Activated naive CD8-positive, alpha-beta T cell (primary cell): ENCODE data around the gene NRXN3.
"Not testable (repeated sequence)": the region's sequence is repeated elsewhere in the genome, so short reads cannot be mapped to it uniquely, and the experiment has no call there.

ENCODE experiments used
- H3K27ac Mint-ChIP-seq: one replicate; pipeline ENCODE4 v1.8.0; 2021; ENCODE audit warnings: mixed read lengths
- H3K27me3 Mint-ChIP-seq: one replicate; pipeline ENCODE4 v1.8.0; 2021; ENCODE audit warnings: mixed read lengths
- H3K36me3 Mint-ChIP-seq: one replicate; pipeline ENCODE4 v1.8.0; 2021; ENCODE audit warnings: mixed read lengths
- H3K4me1 Mint-ChIP-seq: one replicate; pipeline ENCODE4 v1.8.0; 2021; ENCODE audit warnings: low read depth, mixed read lengths
- H3K4me3 Mint-ChIP-seq: one replicate; pipeline ENCODE4 v1.8.0; 2021; ENCODE audit warnings: mild to moderate bottlenecking, mixed read lengths
- H3K9me3 Mint-ChIP-seq: one replicate; pipeline ENCODE4 v1.8.0; 2021; ENCODE audit warnings: low read depth, mixed read lengths

The NRXN3 gene

DNA sequence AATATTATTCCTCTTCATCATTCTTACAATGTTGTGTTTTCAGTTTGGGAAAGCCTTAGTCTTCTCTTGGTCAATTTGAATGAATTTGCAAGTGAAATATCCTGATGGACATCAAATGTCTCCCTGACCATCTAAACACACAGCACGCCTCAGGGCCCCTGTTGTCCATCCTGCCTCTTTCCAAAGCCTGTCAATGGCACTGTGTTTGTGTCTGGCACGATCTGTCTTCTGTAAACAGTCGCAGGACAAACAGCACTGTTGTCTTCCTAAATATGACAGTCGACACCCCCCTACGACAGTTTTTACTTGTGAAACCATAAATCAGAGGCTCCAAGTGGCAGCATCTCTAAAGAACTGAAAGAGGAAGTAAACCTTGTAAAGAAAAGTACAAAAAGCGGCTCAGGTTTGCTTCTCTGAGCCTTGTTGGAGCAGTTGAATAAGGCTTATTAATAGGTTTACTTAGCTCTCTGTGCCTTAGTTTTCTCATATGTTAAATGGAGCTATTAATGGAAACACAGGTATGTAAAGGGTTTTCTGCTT lies 285.8 kb downstream of the NRXN3 start:
- H3K27me3 Mint-ChIP-seq = no peaks in the 10 kb centered on the region
- no peak overlapping the region for H3K4me3 Mint-ChIP-seq
- H3K36me3 Mint-ChIP-seq = no peaks in the 10 kb centered on the region
- H3K9me3 Mint-ChIP-seq = no peaks in the 10 kb centered on the region
- no peaks in the 10 kb centered on the region for H3K4me1 Mint-ChIP-seq
- H3K27ac Mint-ChIP-seq = no peak overlapping the region

DNA sequence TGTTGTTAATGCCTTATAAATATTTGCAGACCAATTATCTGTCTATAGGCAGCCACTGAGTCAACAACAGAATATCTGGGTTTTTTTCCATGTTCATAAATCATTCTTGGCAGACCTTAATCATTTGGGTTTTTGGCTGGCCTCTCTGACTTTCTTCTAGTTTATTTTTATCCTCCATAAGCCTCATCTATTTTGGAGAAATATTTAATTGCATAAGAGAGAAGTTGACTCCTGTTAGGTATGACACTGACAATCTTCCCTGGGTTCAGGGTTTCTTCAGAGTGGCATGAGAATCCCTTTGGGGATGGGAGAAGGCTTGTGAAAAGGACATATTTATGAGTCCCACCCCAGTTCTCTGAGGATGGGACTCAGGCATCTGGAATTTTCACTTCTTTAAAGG lies 299.8 kb downstream of the NRXN3 start:
- peaks cover 6% of the 10 kb centered on the region for H3K9me3 Mint-ChIP-seq
- no peak overlapping the region for H3K4me3 Mint-ChIP-seq
- H3K27ac Mint-ChIP-seq = no peak overlapping the region
- no peaks in the 10 kb centered on the region for H3K4me1 Mint-ChIP-seq
- no peaks in the 10 kb centered on the region for H3K36me3 Mint-ChIP-seq
- H3K27me3 Mint-ChIP-seq = peaks cover 3% of the 10 kb centered on the region

DNA sequence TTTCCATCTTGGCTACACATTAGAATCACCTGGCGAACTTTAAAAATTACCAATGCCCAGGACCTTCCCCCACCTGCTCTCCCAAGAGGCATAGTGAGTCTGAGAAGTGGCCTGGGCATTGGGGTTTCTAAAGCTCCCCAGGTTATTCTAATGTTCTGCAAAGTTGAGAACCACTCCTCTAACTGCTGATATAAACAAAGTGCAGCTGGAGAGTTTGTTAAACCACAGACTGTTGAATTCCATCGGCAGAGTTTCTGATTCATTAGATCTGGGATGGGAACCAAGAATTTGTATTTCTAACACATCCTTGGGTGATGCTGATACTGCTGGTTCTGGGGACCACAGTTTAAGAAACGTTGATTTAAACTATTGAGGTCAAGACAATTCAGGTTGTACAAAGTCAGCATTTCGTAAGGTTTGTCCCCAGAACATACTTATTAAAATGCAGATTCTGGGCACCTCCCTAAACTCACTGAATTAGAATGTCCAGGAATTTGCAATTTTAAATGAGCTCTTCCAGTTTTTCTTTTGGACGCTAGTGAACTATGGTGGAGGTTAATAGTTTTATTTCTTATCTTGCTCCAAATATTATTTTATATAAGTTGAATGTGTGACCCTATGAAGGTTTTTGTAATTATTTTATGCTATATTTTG lies 309.1 kb downstream of the NRXN3 start:
- Mint-ChIP-seq H3K27me3 (peaks cover 2% of the 10 kb centered on the region), H3K36me3 (no peaks in the 10 kb centered on the region), H3K9me3 (no peaks in the 10 kb centered on the region), H3K4me3 (no peak overlapping the region), H3K27ac (no peak overlapping the region), H3K4me1 (no peaks in the 10 kb centered on the region)

DNA sequence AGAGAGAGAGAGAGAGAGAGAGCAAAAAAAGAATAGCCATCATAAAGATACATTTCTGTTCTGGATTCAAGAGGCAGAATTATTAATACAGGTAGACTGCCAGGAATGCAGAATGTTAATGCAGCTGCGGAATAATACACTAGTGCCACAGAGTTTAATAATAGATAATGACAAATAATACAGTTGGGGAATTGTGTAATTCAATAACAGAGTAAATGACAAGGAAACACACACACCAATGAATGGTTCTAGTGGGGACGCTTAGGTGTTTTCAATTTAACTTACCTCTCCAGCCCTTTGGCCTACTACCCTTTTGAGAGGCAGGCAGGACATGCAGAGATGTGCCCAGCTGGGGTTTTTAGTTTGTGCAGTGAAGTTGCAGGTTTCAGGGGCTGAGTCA lies 313.9 kb downstream of the NRXN3 start:
- H3K4me1 Mint-ChIP-seq = no peaks in the 10 kb centered on the region
- no peaks in the 10 kb centered on the region for H3K36me3 Mint-ChIP-seq
- H3K9me3 Mint-ChIP-seq = no peaks in the 10 kb centered on the region
- no peak overlapping the region for H3K4me3 Mint-ChIP-seq
- H3K27me3 Mint-ChIP-seq = peaks cover 2% of the 10 kb centered on the region
- H3K27ac Mint-ChIP-seq = no peak overlapping the region

DNA sequence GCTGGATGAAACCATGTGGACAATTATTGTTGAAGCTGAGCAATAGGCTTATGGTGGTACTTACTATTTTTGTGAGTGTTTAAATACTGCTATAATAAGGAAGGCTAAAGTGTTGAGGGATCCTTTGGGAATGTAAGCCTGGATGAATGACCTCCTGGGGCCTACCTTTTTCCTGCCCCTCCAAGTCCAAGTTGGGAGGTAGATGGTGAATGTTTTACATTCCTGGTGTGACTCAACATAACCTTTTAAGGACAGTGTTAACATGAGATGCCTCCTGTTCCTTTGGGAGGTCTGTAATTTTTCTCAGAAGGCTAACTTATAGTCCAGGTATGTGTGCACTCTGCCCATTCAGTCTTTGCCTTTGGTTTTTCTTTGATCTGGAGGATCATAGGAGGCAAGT lies 315.9 kb downstream of the NRXN3 start:
- peaks cover 2% of the 10 kb centered on the region for H3K27me3 Mint-ChIP-seq
- no peaks in the 10 kb centered on the region for H3K4me1 Mint-ChIP-seq
- H3K4me3 Mint-ChIP-seq = no peak overlapping the region

DNA sequence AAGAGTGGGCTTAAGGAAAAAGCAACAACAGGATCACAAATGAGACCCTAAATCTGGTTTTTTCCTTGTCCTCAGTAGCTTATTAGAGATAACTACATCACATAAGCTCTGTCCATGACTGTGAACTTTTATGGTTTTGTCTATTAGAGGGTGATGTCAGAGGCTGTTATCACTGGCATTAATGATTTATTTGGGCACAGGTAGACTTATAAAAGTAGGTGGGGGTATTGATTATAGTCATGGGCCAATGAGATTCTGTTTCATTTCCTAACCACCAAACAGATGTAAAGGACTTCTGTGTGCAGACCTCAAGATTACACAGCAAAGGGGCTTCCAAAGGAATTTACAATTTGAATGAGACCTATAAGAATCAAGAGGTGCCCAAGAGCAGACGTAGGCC lies 316.4 kb downstream of the NRXN3 start:
- no peak overlapping the region for H3K4me3 Mint-ChIP-seq
- no peaks in the 10 kb centered on the region for H3K9me3 Mint-ChIP-seq
- no peaks in the 10 kb centered on the region for H3K36me3 Mint-ChIP-seq
- no peak overlapping the region for H3K27ac Mint-ChIP-seq
- H3K27me3 Mint-ChIP-seq = peaks cover 2% of the 10 kb centered on the region
- H3K4me1 Mint-ChIP-seq = no peaks in the 10 kb centered on the region

More for the DNA sequence above, 315.9 kb downstream of the NRXN3 start:
- Mint-ChIP-seq H3K27ac (no peak overlapping the region), H3K36me3 (no peaks in the 10 kb centered on the region), H3K9me3 (no peaks in the 10 kb centered on the region)

DNA sequence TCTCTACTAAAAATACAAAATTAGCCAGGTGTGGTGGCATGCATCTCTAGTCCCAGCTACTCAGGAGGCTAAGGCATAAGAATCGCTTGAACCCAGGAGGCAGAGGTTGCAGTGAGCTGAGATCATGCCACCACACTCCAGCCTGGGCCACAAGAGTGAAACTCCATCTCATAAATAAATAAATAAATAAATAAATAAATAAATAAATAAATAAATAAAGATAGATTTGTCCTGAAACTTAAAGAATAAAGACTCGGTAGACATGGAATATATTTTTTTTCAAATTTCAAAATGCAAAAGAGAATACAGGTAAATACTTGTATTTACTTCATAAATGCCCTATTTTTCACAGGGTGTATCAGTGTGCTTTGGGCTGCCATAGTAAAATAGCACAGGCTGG lies 317.4 kb downstream of the NRXN3 start:
- H3K4me3 Mint-ChIP-seq, H3K36me3 Mint-ChIP-seq, H3K27me3 Mint-ChIP-seq: not testable (repeated sequence)

DNA sequence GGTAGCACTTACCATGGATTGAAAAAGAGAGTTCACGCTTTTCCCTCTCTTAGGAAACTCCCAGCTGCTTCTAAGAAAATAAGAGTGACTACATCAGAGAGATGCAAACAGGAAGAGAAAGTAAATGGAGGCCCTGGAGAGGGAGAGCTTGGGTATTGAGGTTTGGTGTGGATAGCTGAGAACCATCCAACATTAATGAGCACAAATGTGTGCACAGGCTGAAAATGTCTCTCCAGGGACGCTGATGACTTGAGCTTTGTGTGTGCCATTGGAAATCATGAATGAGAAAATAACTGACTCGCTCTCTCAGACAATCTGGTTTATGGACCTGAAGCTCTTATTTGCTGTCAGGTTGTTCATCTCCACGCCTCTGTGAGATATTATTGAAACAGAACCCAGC lies 318.8 kb downstream of the NRXN3 start:
- Mint-ChIP-seq H3K4me3 (no peak overlapping the region), H3K4me1 (no peaks in the 10 kb centered on the region), H3K36me3 (no peaks in the 10 kb centered on the region), H3K9me3 (no peaks in the 10 kb centered on the region), H3K27ac (no peak overlapping the region), H3K27me3 (peaks cover 2% of the 10 kb centered on the region)

More for the DNA sequence above, 317.4 kb downstream of the NRXN3 start:
- H3K27ac Mint-ChIP-seq, H3K9me3 Mint-ChIP-seq, H3K4me1 Mint-ChIP-seq: not testable (repeated sequence)

DNA sequence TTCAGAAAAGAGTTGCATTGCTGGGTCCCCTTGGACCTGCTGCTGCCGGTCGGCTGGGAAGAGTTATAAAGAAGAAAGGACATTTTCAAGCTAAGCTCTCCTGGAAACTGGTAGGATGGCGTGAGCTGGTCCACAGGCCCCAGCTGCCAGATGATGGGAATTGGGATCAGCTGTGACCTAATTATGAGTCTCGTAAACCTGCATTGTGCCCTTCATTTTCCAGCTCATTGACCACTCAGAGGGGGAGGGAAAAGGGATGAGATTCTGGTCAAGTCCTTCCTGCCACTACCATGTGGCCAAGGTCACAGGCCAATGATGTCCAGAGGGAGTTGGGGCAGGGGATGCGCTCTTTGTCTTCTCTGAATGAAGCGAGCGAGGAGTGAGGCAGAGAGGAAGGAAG lies 320.9 kb downstream of the NRXN3 start:
- H3K4me1 Mint-ChIP-seq = no peaks in the 10 kb centered on the region
- no peaks in the 10 kb centered on the region for H3K27me3 Mint-ChIP-seq
- no peaks in the 10 kb centered on the region for H3K36me3 Mint-ChIP-seq
- H3K9me3 Mint-ChIP-seq = no peaks in the 10 kb centered on the region
- no peak overlapping the region for H3K4me3 Mint-ChIP-seq
- H3K27ac Mint-ChIP-seq = no peak overlapping the region

DNA sequence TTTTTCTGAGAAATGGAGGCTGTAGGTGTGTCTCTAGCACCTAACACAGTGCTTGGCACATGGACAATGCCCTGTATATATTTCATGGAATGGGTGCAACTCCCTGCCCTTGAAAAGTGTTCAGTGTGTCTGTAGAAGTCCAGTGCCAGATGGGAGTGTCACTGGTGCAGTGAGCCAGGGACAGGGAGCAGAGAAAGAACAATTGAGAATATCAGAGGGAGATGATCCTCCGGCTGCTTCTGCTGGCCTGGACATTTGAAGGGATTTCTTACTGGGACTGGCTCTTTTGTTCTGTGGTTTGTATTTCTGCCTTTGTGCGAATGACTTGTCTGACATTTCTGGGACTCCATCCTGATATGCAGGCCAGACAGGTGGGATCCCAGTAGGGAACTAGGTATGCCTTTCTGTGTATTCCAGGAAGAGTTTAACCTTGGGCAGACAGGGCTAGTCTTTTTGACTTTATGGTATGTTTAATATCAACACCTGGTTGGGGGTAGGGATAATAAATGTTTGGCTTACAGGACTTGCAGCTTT lies 328.0 kb downstream of the NRXN3 start:
- H3K36me3 Mint-ChIP-seq = no peaks in the 10 kb centered on the region

DNA sequence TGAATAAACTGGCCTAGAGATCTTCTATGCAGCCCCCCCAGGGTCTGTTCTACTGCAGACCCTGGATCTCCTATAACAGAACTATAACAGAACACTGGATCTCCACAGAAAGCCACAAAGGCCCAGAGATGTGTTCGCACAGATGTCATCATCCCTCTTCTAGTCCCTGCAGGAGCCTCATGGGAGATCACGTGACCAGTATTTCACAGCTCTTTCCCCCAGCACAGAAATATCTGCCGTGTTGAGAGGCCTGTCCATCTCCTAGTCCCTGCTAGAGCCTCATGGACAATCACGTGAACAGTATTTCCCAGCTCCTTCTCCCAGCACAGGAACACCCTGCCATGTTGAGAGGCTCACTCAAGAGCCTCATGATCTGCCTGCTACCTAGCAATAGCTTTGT lies 331.7 kb downstream of the NRXN3 start:
- H3K9me3 Mint-ChIP-seq = no peaks in the 10 kb centered on the region
- H3K4me3 Mint-ChIP-seq = no peak overlapping the region
- no peaks in the 10 kb centered on the region for H3K27me3 Mint-ChIP-seq
- no peaks in the 10 kb centered on the region for H3K4me1 Mint-ChIP-seq
- no peaks in the 10 kb centered on the region for H3K36me3 Mint-ChIP-seq
- H3K27ac Mint-ChIP-seq = no peak overlapping the region

More for the DNA sequence above, 328.0 kb downstream of the NRXN3 start:
- Mint-ChIP-seq H3K4me3 (no peak overlapping the region), H3K27me3 (no peaks in the 10 kb centered on the region), H3K9me3 (no peaks in the 10 kb centered on the region), H3K4me1 (no peaks in the 10 kb centered on the region), H3K27ac (no peak overlapping the region)

DNA sequence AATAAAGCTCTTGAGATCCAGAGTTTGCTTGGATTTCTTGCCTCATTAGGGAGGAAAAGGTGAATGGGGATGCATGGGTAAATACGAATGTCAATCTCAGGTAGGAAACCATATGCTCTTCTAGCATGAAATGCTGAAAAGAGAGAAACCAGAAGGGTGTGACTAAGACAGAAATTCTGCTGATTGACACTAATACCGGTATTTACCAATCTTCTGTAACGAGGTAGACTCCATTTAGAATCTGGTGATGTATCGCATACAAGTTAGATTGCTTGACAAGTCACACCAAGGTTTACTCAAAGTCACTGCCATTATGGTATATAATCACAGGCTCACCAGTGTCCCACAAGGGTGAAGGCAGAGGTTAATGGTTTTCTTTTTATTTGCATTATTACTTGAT lies 337.9 kb downstream of the NRXN3 start:
- Mint-ChIP-seq H3K4me3 (no peak overlapping the region), H3K4me1 (no peaks in the 10 kb centered on the region), H3K27ac (no peak overlapping the region), H3K9me3 (no peaks in the 10 kb centered on the region), H3K36me3 (no peaks in the 10 kb centered on the region), H3K27me3 (no peaks in the 10 kb centered on the region)

DNA sequence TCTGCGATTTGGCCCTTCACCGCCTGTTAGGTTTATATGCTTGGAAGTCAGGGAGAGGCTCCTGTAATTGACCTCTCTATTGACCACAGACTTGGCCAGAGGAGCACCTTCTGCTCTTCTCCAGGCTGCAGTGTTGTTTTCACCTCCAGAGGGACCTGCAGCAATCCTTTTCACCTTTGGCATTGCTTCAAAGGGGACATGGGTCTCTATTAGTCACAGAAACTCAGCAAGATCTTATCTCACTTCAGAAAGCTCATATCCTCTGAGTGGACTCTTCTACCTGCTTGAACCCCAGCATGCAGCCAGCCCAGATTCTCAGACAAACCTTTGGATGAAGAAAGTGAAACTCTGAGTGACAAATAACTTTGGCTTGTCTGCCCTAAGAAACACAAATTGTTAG lies 339.3 kb downstream of the NRXN3 start:
- no peaks in the 10 kb centered on the region for H3K36me3 Mint-ChIP-seq
- H3K9me3 Mint-ChIP-seq = peaks cover 4% of the 10 kb centered on the region
- H3K4me3 Mint-ChIP-seq = no peak overlapping the region
- peaks cover 2% of the 10 kb centered on the region for H3K27me3 Mint-ChIP-seq
- no peak overlapping the region for H3K27ac Mint-ChIP-seq
- H3K4me1 Mint-ChIP-seq = no peaks in the 10 kb centered on the region

DNA sequence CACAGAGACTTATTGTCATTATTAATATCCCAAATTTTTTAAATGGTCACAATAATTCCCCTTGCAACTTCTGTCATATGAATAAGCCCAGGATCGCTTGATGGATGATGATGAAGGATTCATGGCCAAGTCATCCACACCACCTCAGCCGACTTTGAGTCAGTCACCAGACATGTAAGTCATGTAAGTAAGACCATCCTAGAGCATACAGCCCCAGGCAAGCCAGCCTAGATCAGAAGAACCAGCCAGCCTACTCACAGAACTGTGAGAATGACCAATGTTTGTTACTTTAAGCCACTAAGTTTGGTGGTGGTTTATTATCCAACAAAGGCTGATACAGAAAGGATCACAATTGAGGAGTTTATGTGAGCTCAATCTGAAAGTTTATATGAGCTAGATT lies 341.8 kb downstream of the NRXN3 start:
- Mint-ChIP-seq H3K4me3 (no peak overlapping the region), H3K9me3 (peaks cover 5% of the 10 kb centered on the region), H3K27me3 (peaks cover 4% of the 10 kb centered on the region), H3K36me3 (no peaks in the 10 kb centered on the region), H3K27ac (no peak overlapping the region), H3K4me1 (no peaks in the 10 kb centered on the region)

DNA sequence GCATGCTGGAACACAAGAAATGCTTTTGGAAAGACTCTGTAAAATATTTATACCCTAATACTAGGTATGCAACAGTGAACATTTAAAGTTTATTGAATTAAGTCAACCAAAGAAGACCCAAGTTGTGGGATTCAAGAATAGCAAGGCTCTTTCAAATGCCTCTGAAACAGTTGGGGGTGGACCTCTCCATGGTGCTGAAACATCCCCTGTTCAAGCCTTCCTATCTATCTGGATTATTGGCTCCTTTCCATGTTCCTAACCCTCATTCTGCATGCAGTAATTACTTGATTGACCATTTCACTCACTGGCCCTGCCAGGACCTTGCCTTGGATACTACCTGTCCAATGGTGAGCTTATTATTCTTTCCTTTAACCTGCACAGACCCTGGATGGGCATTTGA lies 349.7 kb downstream of the NRXN3 start:
- Mint-ChIP-seq H3K36me3 (no peaks in the 10 kb centered on the region), H3K9me3 (peaks cover 3% of the 10 kb centered on the region), H3K27ac (no peak overlapping the region), H3K4me3 (no peak overlapping the region), H3K27me3 (peaks cover 4% of the 10 kb centered on the region), H3K4me1 (no peaks in the 10 kb centered on the region)

DNA sequence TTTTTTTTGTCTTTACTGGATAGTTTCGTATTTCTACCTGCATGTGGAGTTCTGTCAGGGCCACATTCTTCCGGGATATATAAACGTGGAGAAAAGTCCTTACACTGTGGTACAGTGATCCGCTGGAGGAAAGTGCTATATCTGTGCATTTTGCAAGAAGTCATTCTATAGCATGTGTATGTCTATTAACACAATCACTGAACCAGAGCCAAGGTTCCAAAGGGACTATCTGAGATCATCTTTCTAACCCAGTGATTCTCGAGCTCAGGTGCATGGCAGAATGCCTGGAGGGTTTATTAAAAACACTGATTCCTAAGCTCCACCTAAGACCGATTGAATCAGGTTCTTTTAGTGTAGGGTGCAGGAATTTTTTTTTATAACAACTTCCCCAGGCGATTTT lies 354.0 kb downstream of the NRXN3 start:
- Mint-ChIP-seq H3K4me3 (no peak overlapping the region), H3K27me3 (peaks cover 3% of the 10 kb centered on the region), H3K27ac (no peak overlapping the region), H3K4me1 (no peaks in the 10 kb centered on the region), H3K9me3 (peaks cover 7% of the 10 kb centered on the region), H3K36me3 (no peaks in the 10 kb centered on the region)
